Pons (tissue), 1 donor: ENCODE results near the gene TTBK1.
A peak's percentile ranks its signal among the peaks of the same experiment; 100 is the strongest.

ENCODE experiments used
- DNase-seq: peaks from one replicate; pipeline ENCODE4 v3.0.0-alpha.2; 2016; ENCODE audit warnings: low spot score

The TTBK1 gene

DNA sequence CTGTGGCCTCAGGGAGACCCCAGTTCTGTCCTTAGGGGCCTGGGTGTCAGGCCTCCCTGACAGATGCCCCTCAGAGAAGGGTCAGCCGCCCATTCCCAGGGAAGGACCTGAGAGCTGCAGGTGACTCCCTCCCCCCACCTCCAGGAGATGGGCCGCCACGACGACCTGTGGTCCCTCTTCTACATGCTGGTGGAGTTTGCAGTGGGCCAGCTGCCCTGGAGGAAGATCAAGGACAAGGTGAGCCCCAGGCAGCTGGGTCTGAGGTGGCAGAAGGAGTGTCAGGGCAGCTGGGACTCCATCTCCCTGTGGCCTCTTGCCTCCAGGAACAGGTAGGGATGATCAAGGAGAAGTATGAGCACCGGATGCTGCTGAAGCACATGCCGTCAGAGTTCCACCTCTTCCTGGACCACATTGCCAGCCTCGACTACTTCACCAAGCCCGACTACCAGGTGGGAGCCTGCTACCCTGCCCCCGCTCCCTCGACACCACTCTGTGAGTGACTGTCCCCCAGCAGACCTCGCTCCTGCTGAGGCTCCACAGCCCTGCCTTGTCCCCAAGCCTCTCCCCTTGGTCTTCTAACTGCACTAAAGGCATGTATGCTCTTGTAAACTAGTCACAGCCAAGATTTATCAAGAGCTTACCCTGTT, 12.2 kb downstream of the TTBK1 start:
- no peak for DNase-seq

DNA sequence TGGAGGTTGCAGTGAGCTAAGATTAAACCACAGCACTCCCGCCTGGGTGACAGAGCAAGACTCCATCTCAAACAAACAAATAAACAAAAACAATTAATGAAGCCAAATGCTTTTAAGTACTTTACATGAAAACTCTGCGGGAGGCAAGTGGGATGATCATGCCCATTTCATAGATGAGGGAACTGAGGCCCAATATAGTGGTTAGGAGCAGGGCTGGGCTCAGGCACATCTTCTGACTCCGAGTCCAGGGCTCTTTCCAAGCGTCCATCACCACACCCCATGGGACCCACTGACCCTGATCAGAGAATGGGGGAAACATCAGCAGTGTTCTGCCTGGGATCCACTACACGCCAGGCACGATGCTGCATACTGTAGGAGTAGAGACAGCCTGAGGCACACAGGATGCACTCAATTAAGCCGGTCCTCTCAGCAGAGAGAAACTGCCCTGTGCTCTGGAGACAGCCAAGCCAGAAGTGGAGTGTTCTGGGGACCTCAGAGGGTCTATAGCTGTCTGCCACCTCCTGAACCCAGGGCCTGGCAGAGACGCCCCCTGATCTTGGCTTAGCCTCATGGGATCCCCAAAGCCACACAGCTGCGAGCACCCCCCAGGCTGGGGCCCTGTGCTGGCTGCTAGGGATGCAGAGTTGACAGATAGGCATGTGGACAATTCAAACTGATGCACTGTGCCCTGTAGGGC, 13.5 kb downstream of the TTBK1 start:
- DNase-seq: no peak

DNA sequence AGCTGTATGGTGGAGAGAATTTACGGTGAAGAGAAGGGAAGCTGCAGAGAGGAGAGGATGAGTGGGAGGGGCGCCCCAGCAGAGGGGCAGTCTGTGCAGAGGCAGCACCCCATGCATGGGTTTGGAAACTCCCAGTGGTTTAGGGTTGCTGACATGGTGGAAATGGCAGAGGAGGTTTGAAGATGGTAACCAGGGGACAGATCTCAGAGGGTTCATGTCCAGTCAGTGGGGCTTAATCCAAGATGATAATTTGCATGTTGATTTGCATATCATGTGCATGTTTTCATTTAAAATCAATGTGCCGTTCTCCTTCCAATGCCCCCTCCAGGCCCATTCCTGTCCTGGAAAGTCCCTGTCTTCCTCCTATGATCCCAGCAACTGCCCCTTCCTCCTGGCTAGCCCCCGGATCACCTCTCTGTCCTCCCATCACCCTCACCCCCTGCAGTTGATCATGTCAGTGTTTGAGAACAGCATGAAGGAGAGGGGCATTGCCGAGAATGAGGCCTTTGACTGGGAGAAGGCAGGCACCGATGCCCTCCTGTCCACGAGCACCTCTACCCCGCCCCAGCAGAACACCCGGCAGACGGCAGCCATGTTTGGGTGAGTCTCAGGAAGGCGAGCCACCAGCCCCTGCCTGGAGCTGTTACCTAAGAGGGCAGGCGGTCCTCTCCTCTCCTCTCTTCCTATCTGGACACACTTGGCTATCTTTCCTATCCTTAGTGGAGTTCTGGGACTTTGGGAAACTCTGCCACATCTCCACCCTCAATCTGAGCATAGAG, 14.3 kb downstream of the TTBK1 start:
- DNase-seq: no peak

DNA sequence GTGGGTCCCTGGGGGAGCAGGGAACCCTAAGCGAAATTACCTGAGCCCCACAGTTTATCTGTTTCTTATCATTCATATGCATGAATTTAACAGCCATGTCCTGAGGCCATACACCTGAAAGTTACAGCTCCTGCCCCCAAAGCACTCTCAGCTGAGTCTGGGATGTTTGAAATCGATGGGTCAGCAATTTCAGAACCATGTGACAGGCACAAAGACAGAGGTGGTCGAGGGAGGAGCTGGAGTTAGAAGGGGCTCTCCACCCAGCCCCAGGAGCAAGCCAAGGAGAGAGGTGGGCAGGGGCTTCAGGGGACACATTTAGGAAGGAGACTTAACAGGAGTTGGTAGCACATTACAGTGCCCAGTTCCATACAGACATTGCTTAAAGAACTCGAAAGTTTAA, 14.9 kb downstream of the TTBK1 start:
- DNase-seq: no peak

DNA sequence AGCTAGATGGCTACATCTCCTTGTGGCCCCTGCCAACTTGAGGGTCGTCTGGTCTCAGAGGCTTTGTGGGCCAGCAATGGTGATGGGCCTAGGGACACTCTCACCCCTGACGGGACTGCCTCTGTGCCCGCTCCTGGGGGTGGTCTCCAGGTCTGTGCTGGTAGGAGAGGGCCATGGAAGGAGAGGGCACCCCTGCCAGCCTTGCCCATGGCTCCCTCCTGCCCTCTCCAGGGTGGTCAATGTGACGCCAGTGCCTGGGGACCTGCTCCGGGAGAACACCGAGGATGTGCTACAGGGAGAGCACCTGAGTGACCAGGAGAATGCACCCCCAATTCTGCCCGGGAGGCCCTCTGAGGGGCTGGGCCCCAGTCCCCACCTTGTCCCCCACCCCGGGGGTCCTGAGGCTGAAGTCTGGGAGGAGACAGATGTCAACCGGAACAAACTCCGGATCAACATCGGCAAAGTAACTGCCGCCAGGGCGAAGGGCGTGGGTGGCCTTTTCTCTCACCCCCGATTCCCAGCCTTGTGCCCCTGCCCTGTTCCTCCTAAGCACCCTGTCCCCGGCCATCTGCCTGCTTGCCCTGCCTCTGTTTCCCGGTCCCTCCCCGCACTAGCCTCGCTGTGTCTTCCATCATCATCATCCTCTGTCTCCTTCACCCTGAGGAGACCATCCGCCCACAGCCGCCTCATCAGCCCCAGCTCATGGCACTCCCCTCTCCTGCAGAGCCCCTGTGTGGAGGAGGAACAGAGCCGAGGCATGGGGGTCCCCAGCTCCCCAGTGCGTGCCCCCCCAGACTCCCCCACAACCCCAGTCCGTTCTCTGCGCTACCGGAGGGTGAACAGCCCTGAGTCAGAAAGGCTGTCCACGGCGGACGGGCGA, 15.8 kb downstream of the TTBK1 start:
- no peak for DNase-seq

DNA sequence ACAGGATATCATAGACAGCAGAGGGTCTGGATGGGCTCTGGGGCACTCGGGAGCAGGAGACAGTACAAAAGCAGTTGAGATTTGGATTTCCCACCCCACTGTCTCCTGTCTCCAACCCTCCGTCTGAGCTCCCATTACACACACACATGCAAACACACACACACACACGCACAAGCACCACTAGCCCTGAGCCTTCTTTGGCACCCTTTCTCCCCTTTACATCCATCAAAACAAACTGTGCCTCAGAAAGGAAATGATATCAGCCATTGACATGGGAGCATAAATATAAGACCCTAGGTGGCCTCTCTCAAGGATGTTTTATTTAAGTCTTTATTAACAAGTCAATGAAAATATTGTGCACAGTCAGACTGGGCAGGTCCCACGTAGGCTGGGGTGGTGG, 17.5 kb downstream of the TTBK1 start:
- DNase-seq: no peak

DNA sequence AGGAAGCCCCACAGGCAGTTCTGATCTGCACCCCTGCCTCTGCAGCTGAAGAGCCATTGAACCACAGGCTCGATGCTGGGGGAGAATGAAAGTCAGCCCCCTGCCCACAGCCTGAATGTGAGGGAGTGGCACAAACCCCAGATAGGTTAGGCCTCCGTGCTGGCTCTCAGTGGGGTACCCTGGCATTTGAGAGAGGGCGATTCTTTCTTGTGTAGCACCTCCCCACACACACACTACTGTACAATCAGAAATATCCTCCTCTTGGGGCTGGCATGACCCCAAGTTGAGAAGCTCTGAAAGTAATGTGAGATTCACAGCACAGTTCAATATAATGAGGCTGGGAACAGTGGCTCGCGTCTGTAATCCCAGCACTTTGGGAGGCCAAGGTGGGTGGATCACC, 17.9 kb downstream of the TTBK1 start:
- no peak for DNase-seq

DNA sequence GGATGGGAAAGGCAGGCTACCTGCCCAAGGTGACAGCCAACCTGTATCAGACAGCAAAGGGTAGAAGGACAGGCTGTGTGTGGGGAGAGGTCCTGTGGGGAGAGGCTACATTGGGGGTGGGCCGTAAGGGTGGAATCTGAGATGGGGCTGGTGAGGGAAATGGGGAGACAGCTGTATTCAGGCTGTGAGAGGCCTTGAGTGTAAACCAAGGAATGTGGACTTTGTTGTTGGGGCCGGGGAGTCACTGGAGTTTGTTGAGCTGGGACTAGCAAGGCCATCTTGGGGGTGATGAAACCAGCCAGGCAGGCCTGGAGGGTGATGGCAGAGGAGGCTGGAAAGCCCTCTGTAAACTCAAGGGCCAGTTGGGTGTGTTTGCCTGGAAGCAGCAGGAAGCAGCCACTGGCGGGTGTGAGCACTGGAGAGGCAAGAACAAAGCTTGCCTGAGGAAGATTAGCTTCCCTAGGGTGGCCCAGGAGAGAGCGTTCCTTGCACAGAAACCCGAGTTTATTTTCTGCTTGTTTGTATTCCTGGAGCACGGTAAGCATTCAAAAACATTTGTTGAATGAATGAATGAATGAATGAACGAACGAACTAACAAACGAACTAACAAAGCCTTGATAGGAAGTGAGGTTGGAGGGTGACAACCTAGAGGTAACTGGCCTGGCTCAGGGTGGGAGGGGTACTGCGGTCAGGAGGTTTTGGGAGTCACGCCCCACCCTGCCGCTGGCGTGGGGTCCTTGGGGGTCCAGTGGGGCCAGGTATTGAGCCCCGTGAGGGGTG, 18.9 kb downstream of the TTBK1 start:
- DNase-seq: no peak

DNA sequence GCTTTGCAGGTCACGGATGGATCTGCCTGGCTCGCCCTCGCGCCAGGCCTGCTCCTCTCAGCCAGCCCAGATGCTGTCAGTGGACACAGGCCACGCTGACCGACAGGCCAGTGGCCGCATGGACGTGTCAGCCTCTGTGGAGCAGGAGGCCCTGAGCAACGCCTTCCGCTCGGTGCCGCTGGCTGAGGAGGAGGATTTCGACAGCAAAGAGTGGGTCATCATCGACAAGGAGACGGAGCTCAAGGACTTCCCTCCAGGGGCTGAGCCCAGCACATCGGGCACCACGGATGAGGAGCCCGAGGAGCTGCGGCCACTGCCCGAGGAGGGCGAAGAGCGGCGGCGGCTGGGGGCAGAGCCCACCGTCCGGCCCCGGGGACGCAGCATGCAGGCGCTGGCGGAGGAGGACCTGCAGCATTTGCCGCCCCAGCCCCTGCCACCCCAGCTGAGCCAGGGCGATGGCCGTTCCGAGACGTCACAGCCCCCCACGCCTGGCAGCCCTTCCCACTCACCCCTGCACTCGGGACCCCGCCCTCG, 19.6 kb downstream of the TTBK1 start:
- DNase-seq: no peak

DNA sequence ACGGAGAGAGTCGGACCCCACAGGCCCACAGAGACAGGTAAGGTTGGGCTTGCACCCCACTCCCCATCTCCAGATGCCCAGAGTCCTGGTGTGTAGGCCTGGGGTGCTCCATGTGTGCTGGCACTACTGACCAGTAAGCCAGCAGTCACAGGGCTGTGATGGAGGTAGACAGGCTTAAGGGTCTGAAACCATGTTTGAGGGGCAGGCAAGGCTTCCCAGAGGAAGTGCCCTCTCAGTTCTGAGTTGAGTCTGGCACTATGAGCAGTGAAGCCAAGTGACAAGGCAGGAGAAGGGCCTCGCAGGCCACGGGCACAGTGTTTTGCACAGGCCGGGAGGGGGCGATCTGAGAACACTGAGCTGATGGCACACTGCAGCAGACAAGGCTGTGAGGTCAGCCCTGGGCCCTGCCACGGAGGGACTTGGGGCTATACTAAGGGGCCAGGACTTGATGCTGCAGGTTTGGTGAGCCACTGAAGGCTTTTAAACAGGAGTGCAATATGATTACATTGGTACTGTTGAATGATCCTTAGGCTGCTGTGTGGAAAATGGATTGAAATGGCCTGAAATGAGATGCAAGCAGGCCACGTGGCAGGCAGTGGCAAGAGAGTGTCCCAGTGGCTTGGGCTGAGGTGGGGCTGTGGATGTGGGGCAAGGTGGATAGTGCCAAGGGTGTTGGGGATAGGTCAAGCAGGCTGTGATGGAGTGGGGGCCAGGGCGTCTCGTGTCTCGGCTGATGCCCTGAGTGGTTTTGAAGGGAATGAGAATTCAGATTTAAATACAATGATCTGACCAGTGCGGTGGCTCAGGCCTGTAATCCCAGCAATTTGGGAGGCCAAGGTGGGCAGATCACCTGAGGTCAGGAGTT, 20.3 kb downstream of the TTBK1 start:
- DNase-seq: peak; percentile 43

DNA sequence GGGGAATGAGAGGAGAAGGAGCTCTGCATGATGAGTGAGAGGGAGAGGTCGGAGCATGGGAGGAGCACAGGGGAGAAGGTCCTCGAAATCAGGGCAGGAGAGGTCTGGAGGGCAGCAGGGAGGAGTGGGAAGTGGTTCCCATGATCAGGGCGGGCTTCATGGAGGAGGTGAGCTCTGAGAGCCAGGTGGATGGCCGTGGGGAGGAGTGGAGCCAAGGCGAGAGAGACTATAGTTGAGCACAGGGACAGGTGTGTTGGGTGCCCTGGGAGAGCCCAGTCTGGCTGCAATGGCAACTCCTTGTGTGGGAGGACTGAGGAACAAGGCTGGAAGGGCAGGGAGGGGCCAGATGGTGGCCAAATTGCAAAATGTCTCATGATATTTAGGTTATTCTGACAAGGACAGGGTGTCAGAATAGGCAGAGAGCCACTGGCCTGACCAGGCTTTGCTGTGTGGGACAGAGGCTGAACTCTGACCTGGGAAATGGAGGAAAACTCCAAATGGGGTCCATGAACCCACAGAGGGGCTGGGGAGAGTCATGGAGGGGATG, 21.4 kb downstream of the TTBK1 start:
- DNase-seq: no peak

DNA sequence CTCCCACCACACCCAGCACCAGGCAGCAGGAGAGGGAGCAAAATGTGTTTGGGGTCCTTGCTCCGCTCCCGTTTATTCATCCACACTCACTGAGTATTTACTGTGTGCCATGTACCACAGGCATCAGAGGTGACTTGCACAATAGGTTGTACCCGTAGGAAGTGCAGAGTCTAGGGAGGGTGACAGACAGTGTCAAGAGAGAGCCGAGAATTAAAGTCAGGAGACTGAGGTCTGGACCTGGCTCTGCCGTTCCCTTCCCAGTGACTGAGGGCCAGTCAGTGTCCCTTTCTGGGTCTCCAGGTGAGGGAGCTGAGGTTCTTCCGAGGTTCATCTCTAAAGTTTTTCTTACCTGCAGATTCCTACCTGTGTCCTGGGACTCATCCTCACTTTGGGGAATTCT, 22.3 kb downstream of the TTBK1 start:
- no peak for DNase-seq

DNA sequence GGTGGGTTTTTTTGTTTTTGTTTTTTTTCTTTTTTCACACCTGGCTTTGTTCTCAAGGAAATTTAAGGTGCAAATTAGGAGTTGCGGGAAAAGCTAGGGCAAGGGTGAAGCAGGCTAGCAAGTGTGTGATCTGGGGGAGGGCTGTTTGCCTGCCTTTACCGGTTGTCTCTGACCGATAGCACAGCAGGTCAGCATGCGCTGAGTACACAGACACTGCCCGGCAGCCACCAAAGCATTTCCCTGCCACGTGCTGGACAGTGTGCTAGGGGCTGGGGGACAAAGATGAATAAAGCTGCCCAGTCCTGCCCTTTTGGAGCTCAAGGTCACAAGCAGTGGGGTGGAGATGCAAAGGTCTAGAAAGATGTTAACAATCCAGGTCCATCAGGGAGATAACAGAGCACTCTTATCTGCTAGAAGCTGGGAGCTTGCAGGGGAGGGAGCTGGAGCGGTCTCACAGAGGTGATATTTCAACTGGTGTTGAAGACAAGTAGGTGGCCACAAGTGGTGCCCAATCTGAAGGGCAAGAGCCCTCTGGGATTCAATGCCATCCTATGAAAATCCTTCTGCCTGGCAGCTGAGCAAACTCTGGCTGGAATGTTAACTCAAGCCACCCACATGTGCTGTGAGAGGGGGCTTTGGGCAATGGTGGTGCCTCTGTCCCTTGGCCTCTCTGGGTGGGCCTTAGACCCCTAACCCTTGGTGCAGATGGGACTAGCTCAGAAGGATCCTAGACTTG, 24.5 kb downstream of the TTBK1 start:
- DNase-seq: no peak

DNA sequence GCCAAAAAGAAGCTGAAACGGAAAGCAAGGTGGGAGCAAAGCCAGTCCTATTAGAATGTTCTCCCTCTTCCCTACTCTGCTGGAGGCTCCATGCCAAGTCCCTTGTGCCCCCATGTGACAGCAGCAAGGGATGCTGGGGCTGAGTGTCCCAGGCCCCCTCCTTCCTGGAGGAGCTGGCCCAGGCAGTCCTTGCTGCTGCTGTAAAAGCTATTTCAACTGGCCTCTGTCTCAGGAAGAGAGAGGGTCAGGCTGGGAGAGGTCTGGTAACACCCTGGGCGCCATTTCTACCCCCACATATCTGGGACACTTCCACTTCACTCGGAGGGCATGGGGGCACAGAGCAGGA, 25.0 kb downstream of the TTBK1 start:
- peak; percentile 80 for DNase-seq

DNA sequence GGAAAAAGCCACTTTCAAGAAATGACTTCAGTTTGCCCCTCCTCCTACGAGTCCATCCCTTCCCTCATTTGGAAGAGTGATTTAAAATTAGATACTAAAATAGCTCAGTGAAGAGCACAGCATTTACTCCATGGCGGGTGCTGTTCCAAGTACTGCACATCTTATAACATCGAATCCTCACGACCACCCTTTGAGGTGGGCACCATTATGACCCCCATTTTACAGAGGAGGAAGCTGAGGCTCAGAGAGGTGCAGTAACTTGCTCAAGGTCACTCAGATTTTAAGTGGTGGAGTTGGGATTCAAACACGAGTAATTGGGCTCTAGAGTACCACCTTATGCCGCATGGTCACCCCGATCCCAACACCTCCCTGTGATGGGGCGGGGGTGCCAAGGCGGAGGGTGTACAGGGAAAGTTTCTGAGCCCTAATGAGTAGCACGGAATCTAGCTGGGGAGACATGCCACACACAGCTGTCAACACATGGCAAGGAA, 25.5 kb downstream of the TTBK1 start:
- DNase-seq: no peak

DNA sequence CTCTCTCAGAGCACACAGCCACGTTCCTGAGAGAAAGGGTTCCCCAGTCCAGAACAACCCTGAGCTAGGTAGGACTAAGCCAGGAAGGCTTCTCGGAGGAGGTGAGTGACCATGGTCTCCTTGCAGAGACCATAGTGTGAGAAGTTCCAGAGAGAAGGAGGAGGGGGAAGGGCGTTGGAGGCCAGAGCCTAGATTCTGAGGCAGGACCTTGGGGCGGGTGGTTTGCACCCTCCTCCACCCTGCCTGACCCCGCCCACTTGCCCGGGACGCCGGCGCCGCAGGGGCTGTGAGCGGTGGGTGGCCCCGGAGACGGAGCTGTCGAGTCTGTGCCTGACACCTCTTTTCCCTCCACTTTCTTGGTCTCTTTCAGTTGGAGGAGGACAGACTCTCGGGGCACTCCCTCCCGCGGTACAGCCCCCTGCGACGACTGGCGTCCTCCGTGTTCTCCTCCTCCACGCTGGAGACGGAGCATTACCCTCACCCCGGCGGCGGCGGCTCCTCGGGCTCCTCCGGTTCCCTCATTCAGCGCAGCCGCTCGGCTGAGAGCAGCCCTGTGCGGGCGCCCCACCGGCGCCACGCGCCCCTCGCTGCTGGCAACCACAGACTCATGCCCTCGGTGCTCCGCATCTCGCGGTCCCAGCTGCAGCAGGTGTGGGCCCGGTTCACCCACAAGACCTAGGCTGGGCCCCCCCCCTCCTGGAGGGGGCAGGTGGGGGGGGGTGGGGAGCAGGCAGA, 26.2 kb downstream of the TTBK1 start:
- DNase-seq: no peak

DNA sequence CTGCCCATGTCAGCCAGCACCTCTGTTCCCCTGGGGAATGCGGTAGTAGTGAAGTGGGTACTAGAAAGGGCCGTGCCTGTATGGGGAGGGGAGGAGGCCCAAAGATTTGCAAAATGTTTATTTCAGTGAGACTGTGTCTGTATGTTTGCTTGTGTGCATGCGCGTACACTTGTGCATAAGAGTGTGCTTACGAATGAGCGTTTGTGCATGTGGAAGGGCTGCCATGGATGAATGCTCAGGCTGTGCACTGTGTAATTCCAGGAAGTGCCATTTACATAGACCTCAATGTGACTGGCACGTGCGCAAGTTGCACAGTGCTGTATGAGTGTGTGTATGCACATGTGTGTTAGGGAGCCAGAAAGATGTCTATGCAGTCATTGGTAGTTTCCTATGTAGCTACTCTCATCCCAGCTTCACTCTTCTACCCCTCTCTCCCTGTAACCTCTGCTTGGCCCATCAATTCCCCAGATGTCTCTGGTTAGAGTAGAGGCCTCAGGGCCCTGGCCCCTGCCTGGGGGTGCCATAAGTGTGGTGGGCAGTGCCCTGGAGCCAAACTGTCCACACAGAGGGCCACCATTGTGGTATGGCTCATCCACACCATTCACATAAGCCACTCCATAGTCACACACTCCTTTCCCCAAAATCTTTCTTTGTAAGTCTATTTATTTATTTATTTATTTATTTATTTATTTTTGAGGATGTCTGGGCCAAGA, 28.0 kb downstream of the TTBK1 start:
- DNase-seq: no peak

DNA sequence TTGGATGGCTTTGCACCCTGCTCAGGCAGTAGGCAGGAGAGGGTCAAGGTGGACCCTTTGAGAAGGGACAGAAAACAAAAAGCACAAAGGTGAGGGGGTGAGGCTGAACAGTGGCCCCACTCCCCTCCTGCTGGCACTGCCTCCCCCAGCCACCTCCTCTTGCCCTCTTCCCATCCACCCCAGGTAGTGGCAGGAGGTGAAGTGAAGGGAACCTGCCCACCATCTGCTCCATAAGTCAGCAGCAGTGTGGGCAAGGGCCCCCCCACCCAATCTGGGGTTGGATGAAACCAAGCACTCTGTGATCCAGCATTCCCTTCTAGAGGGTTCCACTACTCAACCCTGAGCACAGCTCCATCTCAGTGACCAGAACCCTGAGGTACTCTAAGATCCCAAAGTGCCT, 28.7 kb downstream of the TTBK1 start:
- no peak for DNase-seq
